Measurements from ENCODE around the gene PAX8. TPM values are rescaled to one million over a fixed set of nuclear protein-coding genes. Genes with fewer than 3 reads are reported as not detected.
"Not testable (repeated sequence)": the region's sequence is repeated elsewhere in the genome, so short reads cannot be mapped to it uniquely, and the experiment has no call there.

PAX8 gene
- total RNA-seq, 1 experiment from 2014 or later = 3.1 TPM

GRCh38 chr2:113305146-113305545, 26.4 kb upstream of the PAX8 start:
- POLR2A ChIA-PET (ENCODE audit: low non-redundant PET) = no interaction called here
- H3K27me3 ChIP-seq (replicated peaks; ENCODE audit: insufficient read depth, low read depth, low read length, poor library complexity) = no peaks in the 10 kb centered on the region
- no peaks in the 10 kb centered on the region for H3K4me1 ChIP-seq (ENCODE audit: insufficient read depth, low read length, poor library complexity, severe bottlenecking)
- CTCF ChIA-PET = no interaction called here
- no peaks in the 10 kb centered on the region for H3K36me3 ChIP-seq (ENCODE audit: insufficient read depth, low read length, poor library complexity, severe bottlenecking)
- no peaks in the 10 kb centered on the region for H3K9me3 ChIP-seq (ENCODE audit: low read depth, low read length, poor library complexity, severe bottlenecking)
- DNase-seq (ENCODE audit: low spot score) = no peak
- no TSS peak for BruUV-seq (replicated peaks)
- no peak overlapping the region for H3K4me3 ChIP-seq (ENCODE audit: low read depth, low read length, poor library complexity, severe bottlenecking)
- intact Hi-C loops (cut with micrococcal nuclease; ENCODE audit: unreplicated experiment) = no loop called here
- no peak overlapping the region for H3K27ac ChIP-seq (ENCODE audit: low read depth, low read length, poor library complexity, severe bottlenecking)
- no peak for TF ChIP-seq EZH2 (IDR thresholded peaks at IDR 0.05; ENCODE audit: borderline replicate concordance, low read depth, low read length, poor library complexity, severe bottlenecking)
- no peak for TF ChIP-seq CTCF (conservative IDR thresholded peaks at IDR 0.05; ENCODE audit: low read depth, low read length)

DNA sequence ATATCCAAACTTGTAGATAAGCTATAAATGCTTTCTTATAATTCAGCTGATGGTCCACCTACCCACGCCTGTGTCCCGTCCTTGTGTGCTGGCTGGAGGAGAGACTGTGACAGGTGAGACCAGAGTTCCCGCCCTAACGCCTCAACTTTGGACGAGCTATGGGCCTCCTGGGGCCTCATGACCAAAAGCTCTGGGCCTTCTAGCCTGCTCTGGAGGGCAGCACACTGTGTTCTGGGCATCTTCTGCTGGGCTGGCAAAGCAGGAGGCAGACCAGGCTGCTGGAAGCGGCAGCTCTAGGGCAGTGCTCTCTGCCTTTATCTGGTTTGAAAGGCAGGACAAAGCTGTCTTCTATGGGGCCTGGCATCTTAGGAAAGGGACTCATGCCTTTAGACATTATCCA, 26.0 kb upstream of the PAX8 start:
- TF ChIP-seq EZH2 (IDR thresholded peaks at IDR 0.05; ENCODE audit: borderline replicate concordance, low read depth, low read length, poor library complexity, severe bottlenecking) (no peak), CTCF (conservative IDR thresholded peaks at IDR 0.05; ENCODE audit: low read depth, low read length) (no peak)
- H3K4me1 ChIP-seq (ENCODE audit: insufficient read depth, low read length, poor library complexity, severe bottlenecking) = no peaks in the 10 kb centered on the region
- H3K27ac ChIP-seq (ENCODE audit: low read depth, low read length, poor library complexity, severe bottlenecking) = no peak overlapping the region
- no peaks in the 10 kb centered on the region for H3K9me3 ChIP-seq (ENCODE audit: low read depth, low read length, poor library complexity, severe bottlenecking)
- DNase-seq (ENCODE audit: low spot score) = no peak
- intact Hi-C loops (cut with micrococcal nuclease; ENCODE audit: unreplicated experiment) = no loop called here
- H3K36me3 ChIP-seq (ENCODE audit: insufficient read depth, low read length, poor library complexity, severe bottlenecking) = no peaks in the 10 kb centered on the region
- POLR2A ChIA-PET (ENCODE audit: low non-redundant PET) = no interaction called here
- no peak overlapping the region for H3K4me3 ChIP-seq (ENCODE audit: low read depth, low read length, poor library complexity, severe bottlenecking)
- CTCF ChIA-PET = no interaction called here
- BruUV-seq (replicated peaks) = no TSS peak
- no peaks in the 10 kb centered on the region for H3K27me3 ChIP-seq (replicated peaks; ENCODE audit: insufficient read depth, low read depth, low read length, poor library complexity)

DNA sequence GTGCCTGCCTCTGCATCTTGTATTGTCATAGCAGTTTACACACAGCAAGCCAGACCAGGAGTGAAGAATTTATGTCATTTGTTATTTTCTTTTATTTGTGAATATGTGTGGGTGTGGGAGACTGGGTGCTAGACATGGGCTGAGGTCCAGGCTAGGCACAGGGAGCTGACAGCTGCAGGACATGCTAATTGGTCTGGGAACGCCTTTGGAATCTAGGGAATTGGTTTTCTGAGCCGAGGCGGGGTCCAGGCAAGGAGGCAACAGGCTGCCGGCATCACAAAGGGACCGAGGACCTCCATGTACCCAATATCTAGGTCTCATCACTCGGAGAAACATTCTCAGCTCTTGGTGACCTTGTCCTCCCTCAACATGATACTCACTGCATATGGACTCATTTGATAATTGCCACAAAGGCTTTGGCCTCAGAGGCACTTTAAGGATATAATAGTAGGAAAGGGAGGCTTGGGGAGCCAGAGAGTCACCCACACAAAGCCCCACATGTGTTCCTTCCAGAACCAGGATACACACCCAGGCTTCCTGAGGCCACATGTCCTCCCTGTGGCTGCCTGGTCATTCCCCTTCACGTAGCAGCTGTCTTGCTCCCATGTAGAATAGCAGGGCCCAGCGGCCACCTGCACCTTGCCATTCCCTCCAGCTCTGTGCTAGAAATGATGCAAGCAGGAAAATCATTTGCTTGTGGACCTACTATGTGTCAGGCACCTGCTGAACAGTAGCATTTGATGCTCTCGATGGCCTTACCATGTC, 23.7 kb upstream of the PAX8 start:
- CTCF ChIA-PET = not testable (repeated sequence)

GRCh38 chr2:113300281-113300680, 21.6 kb upstream of the PAX8 start:
- no peak for DNase-seq (ENCODE audit: low spot score)
- TF ChIP-seq EZH2 (IDR thresholded peaks at IDR 0.05; ENCODE audit: borderline replicate concordance, low read depth, low read length, poor library complexity, severe bottlenecking) = no peak
- no peak for TF ChIP-seq CTCF (conservative IDR thresholded peaks at IDR 0.05; ENCODE audit: low read depth, low read length)
- Histone ChIP-seq H3K27me3 (replicated peaks; ENCODE audit: insufficient read depth, low read depth, low read length, poor library complexity) (no peaks in the 10 kb centered on the region), H3K4me1 (ENCODE audit: insufficient read depth, low read length, poor library complexity, severe bottlenecking) (no peaks in the 10 kb centered on the region), H3K36me3 (ENCODE audit: insufficient read depth, low read length, poor library complexity, severe bottlenecking) (no peaks in the 10 kb centered on the region), H3K27ac (ENCODE audit: low read depth, low read length, poor library complexity, severe bottlenecking) (no peak overlapping the region), H3K9me3 (ENCODE audit: low read depth, low read length, poor library complexity, severe bottlenecking) (no peaks in the 10 kb centered on the region), H3K4me3 (ENCODE audit: low read depth, low read length, poor library complexity, severe bottlenecking) (no peak overlapping the region)
- CTCF ChIA-PET = no interaction called here
- no TSS peak for BruUV-seq (replicated peaks)
- intact Hi-C loops (cut with micrococcal nuclease; ENCODE audit: unreplicated experiment) = no loop called here
- POLR2A ChIA-PET (ENCODE audit: low non-redundant PET) = no interaction called here

More for the DNA sequence above, 23.7 kb upstream of the PAX8 start:
- intact Hi-C loops (cut with micrococcal nuclease; ENCODE audit: unreplicated experiment); H3K27ac ChIP-seq (ENCODE audit: low read depth, low read length, poor library complexity, severe bottlenecking); H3K4me3 ChIP-seq (ENCODE audit: low read depth, low read length, poor library complexity, severe bottlenecking); POLR2A ChIA-PET (ENCODE audit: low non-redundant PET); DNase-seq (ENCODE audit: low spot score); H3K9me3 ChIP-seq (ENCODE audit: low read depth, low read length, poor library complexity, severe bottlenecking); H3K36me3 ChIP-seq (ENCODE audit: insufficient read depth, low read length, poor library complexity, severe bottlenecking); H3K4me1 ChIP-seq (ENCODE audit: insufficient read depth, low read length, poor library complexity, severe bottlenecking); BruUV-seq (replicated peaks); H3K27me3 ChIP-seq (replicated peaks; ENCODE audit: insufficient read depth, low read depth, low read length, poor library complexity): not testable (repeated sequence)
